GM12872 (cell line): Measurements from ENCODE around the gene CRTAC1.
A peak's percentile ranks its signal among the peaks of the same experiment; 100 is the strongest.

Source experiments
- TF ChIP-seq, protein P1 (sequence below): IDR thresholded peaks from 3 replicates; pipeline ENCODE4 v1.5.1; 2011; ENCODE audit warnings: low read depth, mild to moderate bottlenecking, low read length, moderate library complexity; ENCODE audit not compliant: insufficient read depth

CRTAC1 gene

DNA sequence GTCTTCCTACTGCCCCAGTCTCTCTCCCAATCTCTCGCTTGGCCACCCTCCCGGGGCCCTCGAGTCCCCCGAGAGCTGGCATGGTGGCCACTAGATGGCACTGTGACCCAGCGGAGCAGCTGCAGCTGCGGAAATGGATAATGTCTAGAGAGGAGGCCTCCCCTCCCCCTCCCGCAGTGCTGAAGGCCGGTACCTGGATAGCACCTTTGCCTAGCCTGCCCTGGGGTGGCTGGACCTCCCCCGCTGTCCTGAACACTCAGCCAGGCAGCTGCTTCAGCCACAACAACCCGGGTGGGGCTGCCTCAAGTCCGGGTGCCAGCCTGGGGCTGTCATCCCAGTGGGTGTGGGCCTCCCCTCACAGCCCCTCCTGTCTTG is 115.6 kb downstream of the CRTAC1 start:
- TF ChIP-seq, protein P1, sequence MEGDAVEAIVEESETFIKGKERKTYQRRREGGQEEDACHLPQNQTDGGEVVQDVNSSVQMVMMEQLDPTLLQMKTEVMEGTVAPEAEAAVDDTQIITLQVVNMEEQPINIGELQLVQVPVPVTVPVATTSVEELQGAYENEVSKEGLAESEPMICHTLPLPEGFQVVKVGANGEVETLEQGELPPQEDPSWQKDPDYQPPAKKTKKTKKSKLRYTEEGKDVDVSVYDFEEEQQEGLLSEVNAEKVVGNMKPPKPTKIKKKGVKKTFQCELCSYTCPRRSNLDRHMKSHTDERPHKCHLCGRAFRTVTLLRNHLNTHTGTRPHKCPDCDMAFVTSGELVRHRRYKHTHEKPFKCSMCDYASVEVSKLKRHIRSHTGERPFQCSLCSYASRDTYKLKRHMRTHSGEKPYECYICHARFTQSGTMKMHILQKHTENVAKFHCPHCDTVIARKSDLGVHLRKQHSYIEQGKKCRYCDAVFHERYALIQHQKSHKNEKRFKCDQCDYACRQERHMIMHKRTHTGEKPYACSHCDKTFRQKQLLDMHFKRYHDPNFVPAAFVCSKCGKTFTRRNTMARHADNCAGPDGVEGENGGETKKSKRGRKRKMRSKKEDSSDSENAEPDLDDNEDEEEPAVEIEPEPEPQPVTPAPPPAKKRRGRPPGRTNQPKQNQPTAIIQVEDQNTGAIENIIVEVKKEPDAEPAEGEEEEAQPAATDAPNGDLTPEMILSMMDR, result peak; percentile 90

DNA sequence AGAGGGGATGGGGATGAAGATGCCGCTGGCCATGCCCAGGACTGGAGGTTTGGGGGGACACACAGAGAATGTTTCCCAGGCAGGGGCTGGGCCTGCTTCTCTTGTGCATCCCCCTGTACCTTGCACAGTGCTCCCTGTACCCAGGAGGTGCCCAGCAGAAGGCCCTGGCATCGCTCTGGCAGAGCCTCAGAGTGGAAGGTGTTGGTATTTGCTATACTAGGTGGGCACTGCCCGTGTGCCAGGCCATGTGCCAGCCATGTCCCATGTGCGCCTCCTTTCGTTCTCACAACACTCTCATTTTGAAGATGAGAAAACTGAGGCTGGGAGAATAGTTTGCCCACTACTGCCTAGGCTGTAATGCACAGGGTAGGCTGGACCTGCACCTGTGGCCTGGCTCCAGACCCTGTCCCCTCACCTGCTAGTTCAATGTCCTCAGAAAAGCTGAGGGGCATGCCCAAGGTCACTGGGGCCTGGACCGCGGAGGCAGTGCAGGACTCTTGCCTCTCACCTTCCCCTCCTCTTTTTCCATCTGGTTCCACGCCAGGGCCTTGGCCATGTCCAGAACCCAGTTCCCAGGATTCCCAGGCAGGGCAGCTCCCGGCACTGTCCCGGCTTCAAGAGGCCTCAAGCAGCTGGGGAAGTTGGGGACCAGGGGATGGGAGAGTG is 116.1 kb downstream of the CRTAC1 start:
- TF ChIP-seq, protein P1, result no peak

DNA sequence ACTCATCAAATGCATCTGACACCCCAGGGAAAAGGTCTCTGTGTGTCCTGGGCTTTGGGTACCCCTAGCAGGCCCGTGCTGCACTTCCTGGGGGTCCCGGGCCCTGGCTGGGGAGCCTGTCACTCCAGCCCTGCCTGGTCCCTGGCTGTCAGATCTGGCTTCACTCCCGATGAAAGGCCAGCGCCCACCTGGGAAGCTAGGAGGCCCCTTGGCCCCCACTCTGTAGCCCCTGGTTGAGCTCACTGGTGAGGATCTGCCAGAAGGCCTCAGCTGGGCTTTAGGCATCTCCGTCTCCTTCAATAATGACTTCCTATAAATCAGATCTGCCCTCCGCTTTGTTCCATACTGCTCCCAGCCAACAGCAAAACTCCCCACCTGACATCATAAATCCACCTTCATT is 116.8 kb downstream of the CRTAC1 start:
- TF ChIP-seq, protein P1, result no peak

DNA sequence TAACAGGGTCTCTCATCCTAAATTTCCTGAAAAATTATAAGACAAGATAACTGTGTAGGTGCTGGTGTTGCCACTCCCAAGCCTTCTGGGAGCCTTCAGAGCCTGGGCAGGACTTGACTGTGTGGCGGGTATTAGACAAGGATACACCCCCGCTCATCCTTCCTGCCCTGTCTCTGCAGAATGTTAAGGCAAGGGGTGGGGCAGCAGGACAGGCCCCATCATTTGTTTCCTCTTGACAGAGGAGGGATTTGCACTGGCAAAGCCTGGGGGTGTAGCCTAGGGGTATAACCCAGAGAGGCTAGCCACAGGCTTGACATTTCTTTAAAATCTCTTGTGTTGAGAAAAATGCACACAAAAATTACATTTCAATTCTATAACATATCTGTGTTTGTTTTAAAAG is 117.2 kb downstream of the CRTAC1 start:
- TF ChIP-seq, protein P1, result no peak

DNA sequence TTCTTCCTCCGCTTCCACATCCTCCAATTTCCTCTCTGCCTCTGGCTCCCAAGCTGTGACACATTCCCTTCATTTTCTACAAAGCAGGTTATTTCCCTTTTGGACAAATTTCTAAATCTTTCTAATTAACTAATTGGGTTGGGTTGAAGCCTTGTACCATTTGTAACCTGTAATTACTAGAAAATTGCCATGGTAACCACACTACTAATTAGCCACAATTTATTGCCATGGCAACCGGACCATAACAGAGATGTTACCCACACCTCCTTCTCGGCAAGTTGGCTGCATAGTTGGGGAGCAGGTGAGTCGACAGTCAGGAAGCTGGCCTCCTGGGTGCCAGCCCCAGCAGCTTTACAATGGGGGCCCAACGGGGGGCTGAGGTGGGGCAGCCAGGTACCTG is 119.2 kb downstream of the CRTAC1 start:
- TF ChIP-seq, protein P1, result no peak

DNA sequence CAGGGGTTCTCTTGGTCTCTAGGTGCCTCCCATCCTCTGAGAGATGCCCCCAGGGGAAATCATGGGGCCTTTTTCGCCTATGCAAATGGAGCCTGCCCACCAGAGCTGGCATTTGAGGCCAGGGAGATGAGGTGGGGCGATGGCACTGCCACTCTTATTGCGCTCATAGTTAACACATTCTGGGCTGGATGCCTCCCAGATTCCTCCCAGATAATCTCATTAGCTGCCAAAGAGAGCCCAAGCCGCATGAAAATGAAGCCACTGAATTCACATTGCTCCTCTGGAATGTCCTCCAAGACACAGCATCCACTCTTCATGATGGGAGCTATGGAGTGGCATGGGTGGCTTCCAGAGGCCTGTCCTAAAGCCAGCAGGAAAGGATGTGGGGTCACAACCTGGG is 119.8 kb downstream of the CRTAC1 start:
- TF ChIP-seq, protein P1, result no peak

DNA sequence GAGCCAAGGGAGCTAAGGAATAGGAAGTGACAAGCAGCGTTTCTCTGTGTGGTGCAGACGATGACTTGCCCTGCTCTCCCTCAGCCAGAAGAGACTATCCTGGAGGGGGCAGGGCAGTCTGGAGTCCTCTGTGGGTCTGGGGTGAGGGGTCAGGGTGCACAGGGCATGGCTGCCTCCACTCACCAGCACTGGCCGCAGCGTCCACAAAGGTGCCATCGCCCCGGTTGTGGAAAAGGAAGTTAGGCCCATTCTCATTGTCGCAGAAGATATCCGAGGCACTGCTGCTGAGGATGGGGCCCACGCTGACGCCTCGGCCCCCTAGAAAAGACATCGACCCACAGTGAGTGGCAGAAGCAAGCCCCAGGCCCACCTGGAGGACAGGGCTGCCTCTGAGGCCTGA is 122.6 kb downstream of the CRTAC1 start:
- TF ChIP-seq, protein P1, result no peak
